HCT116 (cell line): Measurements from ENCODE around the gene NEURL2. TPM values are rescaled to one million over a fixed set of nuclear protein-coding genes. Genes with fewer than 3 reads are reported as not detected.

ENCODE experiments used
- ATAC-seq: fragments of 200-7000 bp; cut with Tn5 transposase; 2 replicates; pipeline ENCODE4 v1.9.1; 2020; ENCODE audit warnings: mild to moderate bottlenecking, moderate library complexity
- BruUV-seq: library from RNA; stranded (reverse); fragments of 400-500 nt; replicated peaks from 2 replicates; lab custom pipeline; 2021; lab: Mats Ljungman, UMichigan
- CTCF ChIA-PET: fragments of 300-600 bp; sonication (Branson Sonifier 250); formaldehyde crosslinking; loops from one replicate; lab custom pipeline; 2021; ENCODE audit warnings: antibody characterized with exemption; lab: Charles Lee
- POLR2A ChIA-PET: fragments of 300-600, 350-600 bp; sonication (Branson Sonifier 250); formaldehyde crosslinking; loops from one replicate; lab custom pipeline; 2021; ENCODE audit warnings: antibody characterized with exemption; lab: Charles Lee
- RAD21 ChIA-PET, 2 experiments: fragments of 300-600 bp; sonication (Branson Sonifier 250); formaldehyde crosslinking; loops; one replicate each; lab custom pipeline; 2023; ENCODE audit warnings: low total read pairs in 2 of 2; ENCODE audit not compliant: uncharacterized antibody in 2 of 2, unreplicated experiment in 2 of 2, low non-redundant PET in 1 of 2; lab: Charles Lee
- DNase-seq: peaks from one replicate; pipeline ENCODE4 v3.0.0-alpha.2; 2010; ENCODE audit warnings: low read depth, low spot score
- H2AFZ ChIP-seq: fragments of 200-600 bp; shearing (Covaris generic), sonication (generic); 2 replicates; pipeline ENCODE4 v1.6.1; 2017; ENCODE audit warnings: low read depth, mixed run types, mixed read lengths, antibody characterized with exemption, low read length; ENCODE audit not compliant: poor library complexity, severe bottlenecking
- H3K27ac ChIP-seq: 2 replicates; pipeline ENCODE4 v1.5.1; 2012; ENCODE audit warnings: low read depth, low read length
- H3K27me3 ChIP-seq: fragments of 200-600 bp; sonication (generic); 2 replicates; pipeline ENCODE4 v1.6.1; 2016; ENCODE audit warnings: mixed run types, low read length, mixed read lengths; ENCODE audit not compliant: insufficient read depth
- H3K36me3 ChIP-seq, 2 experiments: fragments of 200-500 bp in 1 of 2; fragments of 200-600 bp in 1 of 2; sonication (Bioruptor generic) in 1 of 2; sonication (generic) in 1 of 2; 2 replicates each; pipeline versions ENCODE4 v1.5.1 to v1.6.1; 2014 to 2016; ENCODE audit warnings: low read length in 2 of 2, inconsistent platforms in 1 of 2, mixed read lengths in 1 of 2, mixed run types in 1 of 2; ENCODE audit not compliant: insufficient read depth in 2 of 2, control insufficient read depth in 1 of 2
- H3K4me1 ChIP-seq, 2 experiments: fragments of 200-600 bp in 1 of 2; sonication (generic) in 1 of 2; 2 replicates each; pipeline versions ENCODE4 v1.5.1 to v1.6.1; 2012 to 2017; ENCODE audit warnings: low read length in 2 of 2, inconsistent platforms in 1 of 2, mild to moderate bottlenecking in 1 of 2, mixed read lengths in 1 of 2, mixed run types in 1 of 2, moderate library complexity in 1 of 2; ENCODE audit not compliant: insufficient read depth in 2 of 2, control insufficient read depth in 1 of 2
- H3K4me2 ChIP-seq: fragments of 200-600 bp; sonication (generic); 2 replicates; pipeline ENCODE4 v1.6.1; 2017; ENCODE audit warnings: mixed run types, low read length, mixed read lengths
- H3K4me3 ChIP-seq, 2 experiments: fragments of 200-600 bp in 1 of 2; sonication (generic) in 1 of 2; replicated peaks in 1 of 2; 2 replicates each; pipeline ENCODE4 v1.5.1; 2011 to 2016; ENCODE audit warnings: low read length in 2 of 2, control low read depth in 1 of 2, low read depth in 1 of 2, mild to moderate bottlenecking in 1 of 2, mixed read lengths in 1 of 2, mixed run types in 1 of 2
- H3K79me2 ChIP-seq: fragments of 200-600 bp; sonication (generic); 2 replicates; pipeline ENCODE4 v1.6.1; 2017; ENCODE audit warnings: mild to moderate bottlenecking, mixed run types, low read length, moderate library complexity, mixed read lengths; ENCODE audit not compliant: insufficient read depth
- H3K9ac ChIP-seq: fragments of 200-600 bp; sonication (generic); 2 replicates; pipeline ENCODE4 v1.6.1; 2016; ENCODE audit warnings: low read length, mixed read lengths
- H3K9me2 ChIP-seq: fragments of 200-600 bp; sonication (generic), shearing (Covaris generic); 2 replicates; pipeline ENCODE4 v1.6.1; 2017; ENCODE audit warnings: mixed run types, mild to moderate bottlenecking, moderate library complexity; ENCODE audit not compliant: insufficient read depth
- H3K9me3 ChIP-seq, 2 experiments: fragments of 200-500 bp in 1 of 2; fragments of 200-600 bp in 1 of 2; sonication (Bioruptor generic) in 1 of 2; sonication (generic) in 1 of 2; 2 replicates each; pipeline ENCODE4 v1.6.1; 2014 to 2017; ENCODE audit warnings: low read length in 2 of 2, mixed read lengths in 2 of 2, inconsistent platforms in 1 of 2, low read depth in 1 of 2, mild to moderate bottlenecking in 1 of 2, mixed run types in 1 of 2, moderate library complexity in 1 of 2; ENCODE audit not compliant: control insufficient read depth in 1 of 2, insufficient read depth in 1 of 2
- H4K20me1 ChIP-seq: fragments of 200-600 bp; sonication (generic), shearing (Covaris generic); 2 replicates; pipeline ENCODE4 v1.6.1; 2017; ENCODE audit warnings: mixed run types, mild to moderate bottlenecking, moderate library complexity; ENCODE audit not compliant: insufficient read depth
- CEBPB ChIP-seq: IDR thresholded peaks from 2 replicates; pipeline ENCODE4 v1.6.1; 2012; ENCODE audit warnings: low read depth
- EGR1 ChIP-seq: IDR thresholded peaks from 2 replicates; pipeline ENCODE4 v1.6.1; 2012; ENCODE audit warnings: low read depth
- ELF1 ChIP-seq: IDR thresholded peaks from 2 replicates; pipeline ENCODE4 v1.6.1; 2012; ENCODE audit warnings: low read depth, borderline replicate concordance
- EZH2 ChIP-seq: fragments of 200-600 bp; sonication (generic); IDR thresholded peaks from 2 replicates; pipeline ENCODE4 v1.6.1; 2017; ENCODE audit warnings: antibody characterized with exemption, mixed run types
- EZH2phosphoT487 ChIP-seq: fragments of 200-600 bp; IDR thresholded peaks from 2 replicates; pipeline ENCODE4 v1.6.1; 2018; ENCODE audit warnings: antibody characterized with exemption, borderline replicate concordance
- FOSL1 ChIP-seq: IDR thresholded peaks from 2 replicates; pipeline ENCODE4 v1.6.1; 2012; ENCODE audit warnings: low read depth
- JUND ChIP-seq: IDR thresholded peaks from 2 replicates; pipeline ENCODE4 v1.6.1; 2012
- POLR2A ChIP-seq: IDR thresholded peaks from 2 replicates; pipeline ENCODE4 v1.7.0; 2011; ENCODE audit warnings: borderline replicate concordance; ENCODE audit not compliant: insufficient read depth, insufficient read length; ENCODE audit errors: extremely low read depth
- POLR2AphosphoS5 ChIP-seq: IDR thresholded peaks from 2 replicates; pipeline ENCODE4 v1.6.1; 2011; ENCODE audit warnings: mild to moderate bottlenecking, low read depth, low read length, moderate library complexity
- SIN3A ChIP-seq: IDR thresholded peaks from 2 replicates; pipeline ENCODE4 v1.6.1; 2012; ENCODE audit warnings: low read depth
- SRF ChIP-seq: IDR thresholded peaks from 2 replicates; pipeline ENCODE4 v1.6.1; 2012; ENCODE audit warnings: low read depth
- TCF7L2 ChIP-seq: IDR thresholded peaks from 2 replicates; pipeline ENCODE4 v1.7.0; 2011; ENCODE audit warnings: borderline replicate concordance, inconsistent platforms; ENCODE audit not compliant: insufficient read depth, insufficient read length; ENCODE audit errors: extremely low read depth
- YY1 ChIP-seq: IDR thresholded peaks from 2 replicates; pipeline ENCODE4 v1.6.1; 2011; ENCODE audit warnings: low read length, low read depth, moderate library complexity, mild to moderate bottlenecking; ENCODE audit not compliant: insufficient replicate concordance; ENCODE audit errors: extremely low read depth
- intact Hi-C: fragments of 100-400 bp; cut with micrococcal nuclease; formaldehyde crosslinking; loops from 2 replicates; pipeline ENCODE4 v1.10.0; 2022
- total RNA-seq: library from RNA; stranded (reverse); gene quantifications from one replicate; pipeline ENCODE4 v1.2.1, GENCODE V29; 2021; ENCODE audit not compliant: unreplicated experiment
- TF ChIP-seq, protein P1 (sequence below): IDR thresholded peaks from 2 replicates; pipeline ENCODE4 v1.6.1; 2012
- TF ChIP-seq, protein P2 (sequence below): IDR thresholded peaks from 2 replicates; pipeline ENCODE4 v1.6.1; 2011; ENCODE audit warnings: mild to moderate bottlenecking, low read length, moderate library complexity; ENCODE audit not compliant: insufficient replicate concordance; ENCODE audit errors: extremely low read depth
- TF ChIP-seq, protein P3 (sequence below): IDR thresholded peaks from 2 replicates; pipeline ENCODE4 v1.6.1; 2012; ENCODE audit warnings: low read depth
- TF ChIP-seq, protein P4 (sequence below), 3 experiments: fragments of 200-600 bp in 1 of 3; sonication (generic) in 1 of 3; IDR thresholded peaks in 2 of 3; conservative IDR thresholded peaks in 1 of 3; 2 replicates each; pipeline ENCODE4 v1.5.1; 2012 to 2017; ENCODE audit warnings: low read depth in 2 of 3, low read length in 2 of 3, antibody characterized with exemption in 1 of 3, borderline replicate concordance in 1 of 3, control low read depth in 1 of 3, mild to moderate bottlenecking in 1 of 3, mixed read lengths in 1 of 3, mixed run types in 1 of 3, moderate library complexity in 1 of 3; ENCODE audit not compliant: insufficient read depth in 1 of 3
- TF ChIP-seq, protein P5 (sequence below): IDR thresholded peaks from 2 replicates; pipeline ENCODE4 v1.6.1; 2012

Gene NEURL2
- total RNA-seq, 1 experiment from 2014 or later: 0.96 TPM

DNA sequence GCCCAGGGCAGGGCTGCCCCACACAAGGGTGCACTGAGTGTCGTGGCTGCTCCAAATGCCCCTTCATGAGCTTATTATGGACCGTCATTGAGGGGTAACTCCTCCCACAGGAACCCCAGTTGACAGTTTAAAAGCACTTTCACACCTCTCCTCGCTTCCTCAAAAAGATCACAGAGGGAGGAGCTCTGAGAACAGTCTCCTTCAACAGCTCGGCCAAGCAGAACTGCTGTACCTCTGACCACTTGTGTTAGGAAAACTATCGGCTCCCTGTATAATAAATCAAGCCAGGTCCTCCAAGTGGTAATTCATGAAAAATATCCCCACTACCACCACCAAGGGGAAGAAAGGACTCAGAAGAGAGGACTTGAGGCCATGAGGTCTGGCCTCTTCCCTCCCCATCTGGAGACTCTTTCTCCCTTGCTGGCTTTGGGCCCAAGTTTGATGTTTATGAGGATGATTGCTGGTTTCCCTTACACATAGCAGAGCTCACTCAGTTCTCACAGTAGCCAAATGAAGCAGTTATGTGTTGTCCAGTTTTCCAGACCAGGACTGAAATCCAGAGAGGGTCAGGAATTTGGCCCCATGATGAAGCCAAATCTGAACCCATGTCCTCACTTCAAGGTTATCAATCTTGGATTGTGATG, 48.7 kb downstream of the NEURL2 start:
- Histone ChIP-seq H3K9ac (no peak overlapping the region), H3K4me1 (no peaks in the 10 kb centered on the region), H3K27ac (no peak overlapping the region), H3K9me3 (no peaks in the 10 kb centered on the region), H3K4me2 (no peak overlapping the region), H3K79me2 (no peaks in the 10 kb centered on the region), H2AFZ (no peak overlapping the region), H4K20me1 (no peaks in the 10 kb centered on the region), H3K27me3 (no peaks in the 10 kb centered on the region), H3K4me3 (no peak overlapping the region), H3K36me3 (peaks cover 0 to 2% of the 10 kb centered on the region in 2 experiments; a peak in 2 of 4 replicates), H3K9me2 (no peaks in the 10 kb centered on the region)
- intact Hi-C loops: no loop called here
- TF ChIP-seq, protein P1, sequence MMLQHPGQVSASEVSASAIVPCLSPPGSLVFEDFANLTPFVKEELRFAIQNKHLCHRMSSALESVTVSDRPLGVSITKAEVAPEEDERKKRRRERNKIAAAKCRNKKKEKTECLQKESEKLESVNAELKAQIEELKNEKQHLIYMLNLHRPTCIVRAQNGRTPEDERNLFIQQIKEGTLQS: no peak
- TF ChIP-seq POLR2AphosphoS5: no peak
- TF ChIP-seq, protein P2, sequence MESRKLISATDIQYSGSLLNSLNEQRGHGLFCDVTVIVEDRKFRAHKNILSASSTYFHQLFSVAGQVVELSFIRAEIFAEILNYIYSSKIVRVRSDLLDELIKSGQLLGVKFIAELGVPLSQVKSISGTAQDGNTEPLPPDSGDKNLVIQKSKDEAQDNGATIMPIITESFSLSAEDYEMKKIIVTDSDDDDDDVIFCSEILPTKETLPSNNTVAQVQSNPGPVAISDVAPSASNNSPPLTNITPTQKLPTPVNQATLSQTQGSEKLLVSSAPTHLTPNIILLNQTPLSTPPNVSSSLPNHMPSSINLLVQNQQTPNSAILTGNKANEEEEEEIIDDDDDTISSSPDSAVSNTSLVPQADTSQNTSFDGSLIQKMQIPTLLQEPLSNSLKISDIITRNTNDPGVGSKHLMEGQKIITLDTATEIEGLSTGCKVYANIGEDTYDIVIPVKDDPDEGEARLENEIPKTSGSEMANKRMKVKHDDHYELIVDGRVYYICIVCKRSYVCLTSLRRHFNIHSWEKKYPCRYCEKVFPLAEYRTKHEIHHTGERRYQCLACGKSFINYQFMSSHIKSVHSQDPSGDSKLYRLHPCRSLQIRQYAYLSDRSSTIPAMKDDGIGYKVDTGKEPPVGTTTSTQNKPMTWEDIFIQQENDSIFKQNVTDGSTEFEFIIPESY: no peak
- no peak for TF ChIP-seq CEBPB
- no peak for TF ChIP-seq EZH2phosphoT487
- no peak for TF ChIP-seq EZH2
- TF ChIP-seq SRF: no peak
- no peak for TF ChIP-seq TCF7L2
- no peak for TF ChIP-seq JUND
- TF ChIP-seq YY1: no peak
- no peak for TF ChIP-seq ELF1
- TF ChIP-seq, protein P3, sequence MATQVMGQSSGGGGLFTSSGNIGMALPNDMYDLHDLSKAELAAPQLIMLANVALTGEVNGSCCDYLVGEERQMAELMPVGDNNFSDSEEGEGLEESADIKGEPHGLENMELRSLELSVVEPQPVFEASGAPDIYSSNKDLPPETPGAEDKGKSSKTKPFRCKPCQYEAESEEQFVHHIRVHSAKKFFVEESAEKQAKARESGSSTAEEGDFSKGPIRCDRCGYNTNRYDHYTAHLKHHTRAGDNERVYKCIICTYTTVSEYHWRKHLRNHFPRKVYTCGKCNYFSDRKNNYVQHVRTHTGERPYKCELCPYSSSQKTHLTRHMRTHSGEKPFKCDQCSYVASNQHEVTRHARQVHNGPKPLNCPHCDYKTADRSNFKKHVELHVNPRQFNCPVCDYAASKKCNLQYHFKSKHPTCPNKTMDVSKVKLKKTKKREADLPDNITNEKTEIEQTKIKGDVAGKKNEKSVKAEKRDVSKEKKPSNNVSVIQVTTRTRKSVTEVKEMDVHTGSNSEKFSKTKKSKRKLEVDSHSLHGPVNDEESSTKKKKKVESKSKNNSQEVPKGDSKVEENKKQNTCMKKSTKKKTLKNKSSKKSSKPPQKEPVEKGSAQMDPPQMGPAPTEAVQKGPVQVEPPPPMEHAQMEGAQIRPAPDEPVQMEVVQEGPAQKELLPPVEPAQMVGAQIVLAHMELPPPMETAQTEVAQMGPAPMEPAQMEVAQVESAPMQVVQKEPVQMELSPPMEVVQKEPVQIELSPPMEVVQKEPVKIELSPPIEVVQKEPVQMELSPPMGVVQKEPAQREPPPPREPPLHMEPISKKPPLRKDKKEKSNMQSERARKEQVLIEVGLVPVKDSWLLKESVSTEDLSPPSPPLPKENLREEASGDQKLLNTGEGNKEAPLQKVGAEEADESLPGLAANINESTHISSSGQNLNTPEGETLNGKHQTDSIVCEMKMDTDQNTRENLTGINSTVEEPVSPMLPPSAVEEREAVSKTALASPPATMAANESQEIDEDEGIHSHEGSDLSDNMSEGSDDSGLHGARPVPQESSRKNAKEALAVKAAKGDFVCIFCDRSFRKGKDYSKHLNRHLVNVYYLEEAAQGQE: no peak
- no peak for TF ChIP-seq FOSL1
- no peak for TF ChIP-seq SIN3A
- TF ChIP-seq EGR1: no peak
- TF ChIP-seq, protein P4, sequence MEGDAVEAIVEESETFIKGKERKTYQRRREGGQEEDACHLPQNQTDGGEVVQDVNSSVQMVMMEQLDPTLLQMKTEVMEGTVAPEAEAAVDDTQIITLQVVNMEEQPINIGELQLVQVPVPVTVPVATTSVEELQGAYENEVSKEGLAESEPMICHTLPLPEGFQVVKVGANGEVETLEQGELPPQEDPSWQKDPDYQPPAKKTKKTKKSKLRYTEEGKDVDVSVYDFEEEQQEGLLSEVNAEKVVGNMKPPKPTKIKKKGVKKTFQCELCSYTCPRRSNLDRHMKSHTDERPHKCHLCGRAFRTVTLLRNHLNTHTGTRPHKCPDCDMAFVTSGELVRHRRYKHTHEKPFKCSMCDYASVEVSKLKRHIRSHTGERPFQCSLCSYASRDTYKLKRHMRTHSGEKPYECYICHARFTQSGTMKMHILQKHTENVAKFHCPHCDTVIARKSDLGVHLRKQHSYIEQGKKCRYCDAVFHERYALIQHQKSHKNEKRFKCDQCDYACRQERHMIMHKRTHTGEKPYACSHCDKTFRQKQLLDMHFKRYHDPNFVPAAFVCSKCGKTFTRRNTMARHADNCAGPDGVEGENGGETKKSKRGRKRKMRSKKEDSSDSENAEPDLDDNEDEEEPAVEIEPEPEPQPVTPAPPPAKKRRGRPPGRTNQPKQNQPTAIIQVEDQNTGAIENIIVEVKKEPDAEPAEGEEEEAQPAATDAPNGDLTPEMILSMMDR (IDR thresholded peaks at IDR 0.05 in 2 of 3, conservative IDR thresholded peaks at IDR 0.05 in 1 of 3; ENCODE audit: borderline replicate concordance in 1 of 3, insufficient read depth in 1 of 3, low read depth in 2 of 3, low read length in 2 of 3): no peak
- TF ChIP-seq POLR2A: no peak
- TF ChIP-seq, protein P5, sequence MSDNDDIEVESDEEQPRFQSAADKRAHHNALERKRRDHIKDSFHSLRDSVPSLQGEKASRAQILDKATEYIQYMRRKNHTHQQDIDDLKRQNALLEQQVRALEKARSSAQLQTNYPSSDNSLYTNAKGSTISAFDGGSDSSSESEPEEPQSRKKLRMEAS: no peak
- RAD21 ChIA-PET: no interaction called here
- ATAC-seq (no peak), DNase-seq (no peak)
- POLR2A ChIA-PET: no interaction called here
- BruUV-seq: no TSS peak
- CTCF ChIA-PET: no interaction called here
